Measurements from ENCODE around the gene MXD4.

MXD4 gene

GRCh38 chr4:2272828-2273120 is 10.9 kb upstream of the MXD4 start:
- Mint-ChIP-seq H3K27me3 (no peaks in the 10 kb centered on the region), H3K4me3 (no peak overlapping the region), H3K4me1 (no peaks in the 10 kb centered on the region), H3K27ac (no peak overlapping the region), H3K9me3 (no peaks in the 10 kb centered on the region), H3K36me3 (no peaks in the 10 kb centered on the region)

DNA sequence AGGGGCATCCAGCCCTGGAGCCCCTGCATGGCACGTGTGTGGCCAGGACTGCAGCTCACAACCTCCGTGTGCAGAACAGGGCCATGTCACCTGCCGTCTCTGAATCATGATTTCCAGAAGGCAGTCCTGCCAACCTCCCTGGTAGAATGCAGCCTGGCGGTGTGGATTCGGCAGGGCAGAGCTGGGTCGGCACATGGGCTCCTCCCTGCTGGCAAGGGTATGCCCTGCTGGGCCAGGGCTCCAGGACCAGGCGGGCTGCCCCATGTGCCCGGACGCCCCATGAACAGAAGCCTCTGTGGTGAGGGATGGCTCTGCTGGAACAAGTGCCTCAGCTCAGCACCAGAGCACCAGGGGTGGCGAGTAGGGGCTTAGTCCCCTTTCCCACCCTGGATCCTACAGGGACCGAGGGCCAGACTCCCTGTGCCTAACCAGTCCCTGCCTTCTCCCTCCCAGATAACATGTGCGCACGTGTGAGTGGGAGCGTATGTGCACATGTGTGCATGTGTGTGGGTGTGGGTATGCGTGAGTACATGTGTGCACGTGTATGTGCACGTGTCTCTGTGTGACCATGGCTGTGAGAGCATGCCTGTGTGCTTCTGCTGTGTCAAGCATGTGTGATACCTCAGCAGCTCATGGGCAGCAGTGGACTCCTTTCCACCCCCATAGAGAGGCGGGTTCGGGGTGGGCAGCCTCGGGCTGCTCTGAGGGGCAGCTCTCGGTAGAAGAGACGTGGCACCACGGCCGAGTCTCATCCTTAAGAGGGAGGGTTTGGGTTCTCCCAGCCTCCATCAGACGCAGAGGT is 10.3 kb upstream of the MXD4 start:
- Mint-ChIP-seq H3K9me3 (no peaks in the 10 kb centered on the region), H3K4me1 (no peaks in the 10 kb centered on the region), H3K4me3 (no peak overlapping the region), H3K36me3 (no peaks in the 10 kb centered on the region), H3K27me3 (no peaks in the 10 kb centered on the region), H3K27ac (no peak overlapping the region)

GRCh38 chr4:2271279-2272025 is 9.5 kb upstream of the MXD4 start:
- Mint-ChIP-seq H3K27ac (no peak overlapping the region), H3K4me1 (no peaks in the 10 kb centered on the region), H3K9me3 (no peaks in the 10 kb centered on the region), H3K4me3 (no peak overlapping the region), H3K27me3 (no peaks in the 10 kb centered on the region), H3K36me3 (no peaks in the 10 kb centered on the region)

DNA sequence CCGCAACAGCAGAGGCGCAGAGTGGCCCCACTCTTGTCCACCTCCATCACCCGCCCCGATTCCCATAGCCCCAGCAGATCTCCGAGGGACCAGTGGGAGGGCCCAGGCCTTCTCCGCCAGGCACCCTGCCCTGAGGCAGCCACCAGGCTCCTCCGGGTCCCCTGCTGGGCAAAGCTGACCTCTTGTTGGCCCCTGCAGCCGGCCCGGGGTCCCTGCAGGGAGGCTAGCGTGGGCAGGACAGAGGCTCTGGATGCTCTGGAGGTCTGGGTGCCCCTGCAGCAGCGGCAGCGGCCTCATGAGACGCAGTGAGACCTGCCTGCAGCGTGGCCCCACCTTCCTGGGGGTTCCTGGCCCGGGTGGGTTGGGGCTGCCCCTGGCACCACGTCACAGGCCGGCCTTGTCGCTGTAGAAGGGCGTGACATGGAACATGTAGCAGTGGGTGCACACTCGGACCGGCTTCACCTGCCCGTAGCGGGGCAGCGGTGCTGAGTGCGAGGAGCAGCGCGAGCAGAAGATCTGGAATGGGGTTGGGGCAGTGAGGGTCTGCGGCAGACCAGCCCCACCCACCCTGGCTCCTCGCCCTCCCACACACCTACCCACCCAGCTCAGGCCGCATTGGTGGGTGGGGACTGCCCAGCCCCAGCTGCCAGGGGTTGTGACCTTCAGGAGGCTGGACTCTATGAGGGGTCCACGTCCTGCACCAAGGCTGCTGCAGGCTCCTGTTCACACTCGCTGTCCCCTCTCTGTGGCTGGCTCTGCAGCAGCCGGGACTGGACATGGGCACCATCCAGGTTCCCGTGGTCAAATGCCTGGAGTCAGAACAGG is 8.6 kb upstream of the MXD4 start:
- Mint-ChIP-seq H3K4me3 (no peak overlapping the region), H3K36me3 (no peaks in the 10 kb centered on the region), H3K27me3 (no peaks in the 10 kb centered on the region), H3K4me1 (no peaks in the 10 kb centered on the region), H3K27ac (no peak overlapping the region), H3K9me3 (no peaks in the 10 kb centered on the region)

DNA sequence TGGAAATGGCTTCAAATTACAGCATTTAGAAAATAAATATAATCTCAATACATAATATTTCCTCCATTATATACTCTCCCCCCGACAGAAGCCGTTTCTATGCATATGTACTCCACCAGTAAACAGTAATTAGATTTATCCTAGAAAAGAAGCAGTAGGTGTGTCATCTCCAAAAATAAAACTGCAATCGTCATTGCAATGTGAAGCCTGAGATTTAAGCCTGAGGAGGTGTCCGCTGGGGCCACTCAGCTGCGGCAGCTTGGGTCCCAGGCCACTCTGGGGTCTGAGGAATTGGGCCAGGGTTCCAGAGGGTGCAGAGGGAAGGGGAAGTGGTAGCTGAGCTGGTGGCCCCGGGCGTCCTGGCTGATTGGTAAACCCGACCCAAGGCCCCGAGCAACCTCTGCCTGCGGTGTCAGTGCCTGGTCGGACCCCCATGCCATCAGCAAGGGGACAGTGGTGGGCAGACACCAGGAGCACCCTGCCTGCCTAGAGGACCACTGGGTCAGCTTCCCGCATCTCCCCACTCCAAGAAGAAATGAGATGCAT is 7.8 kb upstream of the MXD4 start:
- Mint-ChIP-seq H3K27me3 (no peaks in the 10 kb centered on the region), H3K36me3 (no peaks in the 10 kb centered on the region), H3K9me3 (no peaks in the 10 kb centered on the region), H3K4me3 (no peak overlapping the region), H3K27ac (no peak overlapping the region), H3K4me1 (no peaks in the 10 kb centered on the region)

GRCh38 chr4:2269206-2269531 is 7.3 kb upstream of the MXD4 start:
- Mint-ChIP-seq H3K27me3 (no peaks in the 10 kb centered on the region), H3K9me3 (no peaks in the 10 kb centered on the region), H3K27ac (no peak overlapping the region), H3K4me3 (no peak overlapping the region), H3K36me3 (no peaks in the 10 kb centered on the region), H3K4me1 (no peaks in the 10 kb centered on the region)

- no peaks in the 10 kb centered on the region for H3K27me3 Mint-ChIP-seq
- H3K27ac Mint-ChIP-seq: peak overlapping the region; percentile 41
- H3K4me3 Mint-ChIP-seq: no peak overlapping the region
- no peaks in the 10 kb centered on the region for H3K4me1 Mint-ChIP-seq
- no peaks in the 10 kb centered on the region for H3K9me3 Mint-ChIP-seq
- H3K36me3 Mint-ChIP-seq: no peaks in the 10 kb centered on the region
These were observed 6.7 kb upstream of the MXD4 start for GRCh38 chr4:2268357-2269205.

GRCh38 chr4:2267841-2268240 is 5.9 kb upstream of the MXD4 start:
- no peak overlapping the region for H3K4me3 Mint-ChIP-seq
- H3K27ac Mint-ChIP-seq: no peak overlapping the region
- no peaks in the 10 kb centered on the region for H3K36me3 Mint-ChIP-seq
- H3K4me1 Mint-ChIP-seq: no peaks in the 10 kb centered on the region
- no peaks in the 10 kb centered on the region for H3K9me3 Mint-ChIP-seq
- H3K27me3 Mint-ChIP-seq: no peaks in the 10 kb centered on the region

DNA sequence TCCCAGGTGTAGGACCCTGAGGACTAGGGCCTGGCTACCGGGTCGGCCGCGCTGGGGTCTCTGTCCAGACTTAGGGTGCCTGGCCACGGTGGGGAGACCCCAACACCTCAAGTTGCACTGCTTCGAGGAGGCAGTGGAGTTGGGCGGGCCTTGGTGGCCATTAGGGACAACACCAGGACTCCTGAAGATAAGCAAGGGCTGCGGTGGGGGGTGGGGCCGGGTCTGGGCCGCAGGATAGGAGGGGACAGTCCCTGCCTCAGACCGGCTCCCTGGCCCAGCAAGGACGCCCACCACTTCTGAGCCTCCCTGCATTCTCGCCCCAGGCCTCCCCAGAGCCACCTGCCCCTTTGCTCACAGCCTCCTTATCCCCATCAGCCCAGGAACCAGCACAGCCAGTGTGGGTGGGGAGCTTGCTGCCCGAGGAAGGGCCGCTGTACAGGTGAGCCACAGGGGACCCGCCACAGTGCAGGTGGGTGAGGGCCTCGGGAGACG is 5.5 kb upstream of the MXD4 start:
- no peaks in the 10 kb centered on the region for H3K9me3 Mint-ChIP-seq
- H3K27me3 Mint-ChIP-seq: no peaks in the 10 kb centered on the region
- H3K4me1 Mint-ChIP-seq: no peaks in the 10 kb centered on the region
- no peaks in the 10 kb centered on the region for H3K36me3 Mint-ChIP-seq
- no peak overlapping the region for H3K4me3 Mint-ChIP-seq
- H3K27ac Mint-ChIP-seq: no peak overlapping the region

- Mint-ChIP-seq H3K4me1 (no peaks in the 10 kb centered on the region), H3K9me3 (no peaks in the 10 kb centered on the region), H3K4me3 (no peak overlapping the region), H3K27ac (no peak overlapping the region), H3K36me3 (no peaks in the 10 kb centered on the region), H3K27me3 (no peaks in the 10 kb centered on the region)
These were observed 4.9 kb upstream of the MXD4 start for GRCh38 chr4:2266821-2267220.

DNA sequence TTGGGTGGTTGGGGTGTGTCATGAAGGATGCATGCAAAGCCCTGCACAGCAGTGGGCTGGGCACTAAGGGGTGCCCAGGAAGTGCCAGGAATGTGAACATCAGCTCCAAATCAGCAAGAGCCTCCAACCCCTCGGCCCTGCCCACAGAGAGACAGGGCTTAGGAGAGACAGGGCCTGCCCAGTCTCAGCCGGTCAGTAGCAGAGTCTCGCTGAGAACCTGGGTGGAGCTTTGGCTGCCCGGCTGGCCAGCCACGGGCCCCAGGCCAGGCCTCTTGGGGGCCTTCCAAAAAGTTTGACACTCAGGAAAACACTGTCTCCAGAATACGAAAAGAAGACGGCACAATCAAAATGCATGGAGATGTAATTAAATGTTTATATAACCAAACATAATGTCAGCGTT is 4.3 kb upstream of the MXD4 start:
- Mint-ChIP-seq H3K9me3 (no peaks in the 10 kb centered on the region), H3K36me3 (no peaks in the 10 kb centered on the region), H3K4me1 (no peaks in the 10 kb centered on the region), H3K27ac (no peak overlapping the region), H3K4me3 (no peak overlapping the region), H3K27me3 (no peaks in the 10 kb centered on the region)

GRCh38 chr4:2265113-2266110 is 3.5 kb upstream of the MXD4 start:
- Mint-ChIP-seq H3K4me1 (peaks cover under 1% of the 10 kb centered on the region), H3K4me3 (no peak overlapping the region), H3K9me3 (no peaks in the 10 kb centered on the region), H3K27me3 (no peaks in the 10 kb centered on the region), H3K27ac (no peak overlapping the region), H3K36me3 (no peaks in the 10 kb centered on the region)

- peaks cover 4% of the 10 kb centered on the region for H3K4me1 Mint-ChIP-seq
- no peak overlapping the region for H3K4me3 Mint-ChIP-seq
- H3K36me3 Mint-ChIP-seq: no peaks in the 10 kb centered on the region
- H3K27ac Mint-ChIP-seq: no peak overlapping the region
- no peaks in the 10 kb centered on the region for H3K9me3 Mint-ChIP-seq
- no peaks in the 10 kb centered on the region for H3K27me3 Mint-ChIP-seq
These were observed 2.7 kb upstream of the MXD4 start for GRCh38 chr4:2264481-2265041.

DNA sequence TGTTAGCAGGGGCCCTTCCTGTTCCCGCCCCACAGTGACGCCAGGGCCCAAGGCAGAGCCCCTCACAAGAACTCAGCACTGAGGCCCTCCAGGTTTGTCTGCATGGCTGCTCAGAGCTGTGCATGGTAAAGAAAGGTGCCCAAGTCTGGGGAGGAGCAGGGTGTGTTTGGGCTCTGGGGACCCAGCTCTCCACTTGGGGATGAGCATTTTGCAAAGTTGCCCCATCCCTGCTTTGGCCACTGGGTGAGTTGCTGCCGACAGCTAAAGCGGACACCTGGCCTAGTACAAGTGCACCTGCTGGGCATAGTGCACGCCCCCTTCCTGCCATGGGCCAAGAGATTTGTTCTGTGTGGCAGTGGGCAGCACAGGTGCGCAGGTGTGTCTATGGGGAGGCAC is 2.0 kb upstream of the MXD4 start:
- Mint-ChIP-seq H3K27me3 (no peaks in the 10 kb centered on the region), H3K36me3 (no peaks in the 10 kb centered on the region)

More for the DNA sequence above, 2.0 kb upstream of the MXD4 start:
- H3K27ac Mint-ChIP-seq: no peak overlapping the region
- H3K9me3 Mint-ChIP-seq: no peaks in the 10 kb centered on the region
- H3K4me3 Mint-ChIP-seq: no peak overlapping the region
- H3K4me1 Mint-ChIP-seq: peaks cover 4% of the 10 kb centered on the region

Measured in activated naive CD4-positive, alpha-beta T cell treated with anti-CD3 and anti-CD28 coated beads, Interleukin-2, amount 50 U/mL, for 24 hours (primary cell).